CD14-positive monocyte (primary cell): ENCODE results near the gene DENND4B. TPM values are rescaled to one million over a fixed set of nuclear protein-coding genes. Genes with fewer than 3 reads are reported as not detected.

Source experiments
- DNase-seq, 3 donors: peaks; one replicate each; pipeline ENCODE4 v3.0.0-alpha.2; 2011 to 2022
- H2AFZ ChIP-seq: 2 replicates; pipeline ENCODE4 v1.6.0; 2012; ENCODE audit warnings: mild to moderate bottlenecking, low read depth, low read length, inconsistent platforms; ENCODE audit not compliant: insufficient read depth, poor library complexity, severe bottlenecking
- H3K27ac ChIP-seq, 2 donors: 1 replicate in 1 of 2; 2 replicates in 1 of 2; pipeline ENCODE4 v1.5.1; 2012 to 2013; ENCODE audit warnings: low read length in 2 of 2, control low read depth in 1 of 2, inconsistent platforms in 1 of 2, low read depth in 1 of 2, mild to moderate bottlenecking in 1 of 2
- H3K27me3 ChIP-seq, 2 donors: one replicate each; pipeline versions ENCODE4 v1.6.0 to v1.6.1; 2011 to 2013; ENCODE audit warnings: low read length in 2 of 2; ENCODE audit not compliant: control insufficient read depth in 2 of 2, insufficient read depth in 2 of 2
- H3K36me3 ChIP-seq, 2 donors: replicated peaks in 1 of 2; 1 replicate in 1 of 2; 2 replicates in 1 of 2; pipeline versions ENCODE4 v1.5.1 to v1.6.1; 2012 to 2013; ENCODE audit warnings: low read length in 2 of 2, control low read depth in 1 of 2, inconsistent platforms in 1 of 2, mild to moderate bottlenecking in 1 of 2; ENCODE audit not compliant: insufficient read depth in 2 of 2, control insufficient read depth in 1 of 2
- H3K4me1 ChIP-seq, 2 donors: 1 replicate in 1 of 2; 2 replicates in 1 of 2; pipeline versions ENCODE4 v1.5.1 to v1.6.1; 2012 to 2013; ENCODE audit warnings: low read length in 2 of 2, control low read depth in 1 of 2, inconsistent platforms in 1 of 2, mild to moderate bottlenecking in 1 of 2, moderate library complexity in 1 of 2; ENCODE audit not compliant: insufficient read depth in 2 of 2, control insufficient read depth in 1 of 2
- H3K4me2 ChIP-seq: replicated peaks from 2 replicates; pipeline ENCODE3; 2012; ENCODE audit warnings: low read length, moderate library complexity, mild to moderate bottlenecking; ENCODE audit not compliant: poor library complexity, severe bottlenecking; ENCODE audit errors: extremely low read depth
- H3K4me3 ChIP-seq, 3 experiments: fragments of 200-600 bp in 1 of 3; sonication (generic) in 1 of 3; replicated peaks in 1 of 3; 1 replicate in 2 of 3; 2 replicates in 1 of 3; pipeline ENCODE4 v1.5.1; 2011 to 2013; ENCODE audit warnings: low read length in 3 of 3, mild to moderate bottlenecking in 3 of 3, control low read depth in 2 of 3, low read depth in 2 of 3, inconsistent platforms in 1 of 3, moderate library complexity in 1 of 3
- H3K79me2 ChIP-seq: 2 replicates; pipeline ENCODE4 v1.6.0; 2012; ENCODE audit warnings: mild to moderate bottlenecking, control low read depth, inconsistent platforms, low read length, moderate library complexity; ENCODE audit not compliant: insufficient read depth
- H3K9ac ChIP-seq: 2 replicates; pipeline ENCODE4 v1.6.0; 2017; ENCODE audit warnings: low read length, mild to moderate bottlenecking; ENCODE audit not compliant: insufficient read depth, poor library complexity, severe bottlenecking
- H3K9me3 ChIP-seq, 2 donors: replicated peaks in 1 of 2; 1 replicate in 1 of 2; 2 replicates in 1 of 2; pipeline versions ENCODE4 v1.5.1 to v1.6.1; 2012 to 2013; ENCODE audit warnings: low read length in 2 of 2, control low read depth in 1 of 2; ENCODE audit not compliant: control insufficient read depth in 1 of 2, insufficient read depth in 1 of 2
- H4K20me1 ChIP-seq: 2 replicates; pipeline ENCODE4 v1.6.0; 2012; ENCODE audit warnings: mild to moderate bottlenecking, low read length, control low read depth, moderate library complexity; ENCODE audit not compliant: insufficient read depth
- H3K27ac Mint-ChIP-seq, 7 donors: one replicate each; pipeline ENCODE4 v1.8.0; 2020; ENCODE audit warnings: mild to moderate bottlenecking in 7 of 7, mixed read lengths in 7 of 7, moderate library complexity in 6 of 7, inconsistent platforms in 2 of 7
- H3K27me3 Mint-ChIP-seq, 3 donors: one replicate each; pipeline ENCODE4 v1.8.0; 2021 to 2022; ENCODE audit warnings: low read depth in 3 of 3, mild to moderate bottlenecking in 3 of 3, mixed read lengths in 3 of 3, moderate library complexity in 3 of 3, inconsistent platforms in 1 of 3
- H3K36me3 Mint-ChIP-seq, 2 donors: one replicate each; pipeline ENCODE4 v1.8.0; 2020; ENCODE audit warnings: mixed read lengths in 2 of 2, inconsistent platforms in 1 of 2, mild to moderate bottlenecking in 1 of 2
- H3K4me1 Mint-ChIP-seq: one replicate; pipeline ENCODE4 v1.8.0; 2020; ENCODE audit warnings: mild to moderate bottlenecking, mixed read lengths
- H3K4me3 Mint-ChIP-seq, 2 donors: one replicate each; pipeline ENCODE4 v1.8.0; 2020; ENCODE audit warnings: mild to moderate bottlenecking in 2 of 2, mixed read lengths in 2 of 2, moderate library complexity in 1 of 2
- H3K9me3 Mint-ChIP-seq, 7 donors: one replicate each; pipeline ENCODE4 v1.8.0; 2020 to 2022; ENCODE audit warnings: mixed read lengths in 7 of 7, mild to moderate bottlenecking in 6 of 7, moderate library complexity in 6 of 7, inconsistent platforms in 2 of 7
- WGBS: methylation state at CpG from one replicate; pipeline ENCODE4 v1.1.5; 2013; ENCODE audit warnings: missing lambda C conversion rate; ENCODE audit not compliant: insufficient coverage; 5-methylcytosine and 5-hydroxymethylcytosine counted together
- intact Hi-C, 2 donors: fragments of 100-400 bp; cut with micrococcal nuclease; formaldehyde crosslinking; loops; one replicate each; pipeline versions ENCODE4 v1.15.0 to v1.15.1; 2023
- polyA plus RNA-seq, 3 donors: library from polyadenylated mRNA; depleted of rRNA in 1 of 3; unstranded in 2 of 3; stranded (reverse) in 1 of 3; fragments of 300-500 nt in 2 of 3; fragments of >200 nt in 1 of 3; fragmentation: Illumina TruSeq in 2 of 3; gene quantifications; 1 replicate in 2 of 3; 2 replicates in 1 of 3; pipeline ENCODE4 v1.2.3, GENCODE V29; 2012 to 2021
- small RNA-seq: library from RNA; depleted of rRNA; stranded (forward); fragments of <200 nt; gene quantifications from one replicate; pipeline ENCODE3, GENCODE V24; 2012; ENCODE audit warnings: low read depth; ENCODE audit not compliant: insufficient read length
- TF ChIP-seq, protein P1 (sequence below): fragments of 200-600 bp; IDR thresholded peaks from one replicate; pipeline ENCODE4 v1.8.0; 2022; ENCODE audit warnings: antibody characterized with exemption, mild to moderate bottlenecking

Gene DENND4B
- polyA plus RNA-seq, 3 donors, result 7.8 to 324 (median 10.9) TPM

DNA sequence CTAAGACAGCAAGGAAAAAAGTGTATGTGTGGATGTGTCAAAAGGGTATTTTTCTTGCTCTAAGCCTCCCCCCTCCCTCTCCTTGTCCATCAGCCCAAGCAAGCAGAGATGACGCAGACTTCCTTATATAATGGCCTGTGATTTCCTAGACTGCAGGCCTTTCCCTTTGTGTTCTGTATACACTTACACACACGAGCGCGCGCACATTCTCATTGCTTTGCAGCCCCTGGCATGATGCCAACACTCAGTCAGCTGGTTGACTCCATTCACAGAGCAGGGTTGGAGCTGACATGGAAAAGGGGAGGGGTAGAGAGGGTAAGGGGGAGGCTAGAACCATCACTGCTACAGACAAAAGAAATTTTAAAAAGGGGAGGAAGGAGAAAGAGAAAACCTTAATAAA, 65.6 kb downstream of the DENND4B start:
- no peak overlapping the region for H3K4me3 ChIP-seq
- peaks cover 96% of the 10 kb centered on the region for H4K20me1 ChIP-seq
- no peak overlapping the region for H2AFZ ChIP-seq
- Mint-ChIP-seq H3K27ac (no peak overlapping the region), H3K9me3 (no peaks in the 10 kb centered on the region), H3K36me3 (peaks cover 9 to 40% of the 10 kb centered on the region in 2 donors), H3K27me3 (peaks cover 0 to 3% (median 0%) of the 10 kb centered on the region in 3 donors), H3K4me1 (peaks cover 2% of the 10 kb centered on the region), H3K4me3 (no peak overlapping the region)
- WGBS, result 18% methylated on average over 5 of the region's 5 CpGs
- intact Hi-C loops, result loop anchor here in 1 of 2 donors (5.0 kb wide), 1 partner anchor 34 kb away; no protein-coding TSS in a partner anchor
- peak overlapping the region; percentile 11 for H3K4me2 ChIP-seq
- TF ChIP-seq, protein P1, sequence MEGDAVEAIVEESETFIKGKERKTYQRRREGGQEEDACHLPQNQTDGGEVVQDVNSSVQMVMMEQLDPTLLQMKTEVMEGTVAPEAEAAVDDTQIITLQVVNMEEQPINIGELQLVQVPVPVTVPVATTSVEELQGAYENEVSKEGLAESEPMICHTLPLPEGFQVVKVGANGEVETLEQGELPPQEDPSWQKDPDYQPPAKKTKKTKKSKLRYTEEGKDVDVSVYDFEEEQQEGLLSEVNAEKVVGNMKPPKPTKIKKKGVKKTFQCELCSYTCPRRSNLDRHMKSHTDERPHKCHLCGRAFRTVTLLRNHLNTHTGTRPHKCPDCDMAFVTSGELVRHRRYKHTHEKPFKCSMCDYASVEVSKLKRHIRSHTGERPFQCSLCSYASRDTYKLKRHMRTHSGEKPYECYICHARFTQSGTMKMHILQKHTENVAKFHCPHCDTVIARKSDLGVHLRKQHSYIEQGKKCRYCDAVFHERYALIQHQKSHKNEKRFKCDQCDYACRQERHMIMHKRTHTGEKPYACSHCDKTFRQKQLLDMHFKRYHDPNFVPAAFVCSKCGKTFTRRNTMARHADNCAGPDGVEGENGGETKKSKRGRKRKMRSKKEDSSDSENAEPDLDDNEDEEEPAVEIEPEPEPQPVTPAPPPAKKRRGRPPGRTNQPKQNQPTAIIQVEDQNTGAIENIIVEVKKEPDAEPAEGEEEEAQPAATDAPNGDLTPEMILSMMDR, result no peak
- peak; percentile 62 to 92 (median 68) for DNase-seq
- H3K79me2 ChIP-seq, result peaks cover 94% of the 10 kb centered on the region
- peaks cover 3 to 8% of the 10 kb centered on the region in 2 donors for H3K36me3 ChIP-seq
- H3K9ac ChIP-seq, result no peak overlapping the region
- no peaks in the 10 kb centered on the region for H3K9me3 ChIP-seq
- peaks cover 18% of the 10 kb centered on the region in 2 donors for H3K4me1 ChIP-seq
- no peaks in the 10 kb centered on the region for H3K27me3 ChIP-seq
- peak overlapping the region in 1 of 2 donors; percentile 52 for H3K27ac ChIP-seq

GRCh38 chr1:153880024-153880423, 66.5 kb downstream of the DENND4B start:
- Histone ChIP-seq H3K4me1 (peaks cover 18% of the 10 kb centered on the region in 2 donors), H2AFZ (no peak overlapping the region), H3K9me3 (no peaks in the 10 kb centered on the region), H3K79me2 (peaks cover 95% of the 10 kb centered on the region), H3K36me3 (peaks cover 0 to 14% of the 10 kb centered on the region in 2 donors), H3K9ac (no peak overlapping the region), H4K20me1 (peaks cover 97% of the 10 kb centered on the region), H3K27me3 (no peaks in the 10 kb centered on the region), H3K4me3 (no peak overlapping the region), H3K4me2 (no peak overlapping the region), H3K27ac (no peak overlapping the region)
- Mint-ChIP-seq H3K4me1 (peaks cover 2% of the 10 kb centered on the region), H3K27ac (peak overlapping the region in 4 of 7 donors; percentile 0 to 52 (median 26)), H3K4me3 (no peak overlapping the region), H3K36me3 (peaks cover 10 to 40% of the 10 kb centered on the region in 2 donors), H3K9me3 (no peaks in the 10 kb centered on the region), H3K27me3 (peaks cover 0 to 3% (median 0%) of the 10 kb centered on the region in 3 donors)
- intact Hi-C loops, result loop anchor here in 1 of 2 donors (5.0 kb wide), 1 partner anchor 33 kb away; no protein-coding TSS in a partner anchor
- no peak for DNase-seq
- TF ChIP-seq, protein P1, result no peak
- WGBS, result 100% methylated on average over 5 of the region's 9 CpGs

Small RNAs within 50 kb of the gene (small RNA-seq; reads per million reads assigned to genes)
- gene AL831737.1 (not detected), gene MIR6737 (not detected)

Other genes with a start within 250 kb of the DENND4B start
- gene INTS3, start 218.7 kb downstream of the DENND4B start, polyA plus RNA-seq, result 10 to 100 TPM in 2 of 3 donors, 1 to 10 TPM in 1; 9.2 to 76.9 (median 15.9) TPM
- gene SLC27A3, start 171.3 kb downstream of the DENND4B start, polyA plus RNA-seq, result 100 to 1,000 TPM in 2 of 3 donors, 10 to 100 TPM in 1; 84.5 to 123 (median 118) TPM
- 10 to 100 TPM in 1 of 3 donors, 1 to 10 TPM in 2; 1.1 to 11.0 (median 2.0) TPM for gene GATAD2B, start 23.7 kb downstream of the DENND4B start, polyA plus RNA-seq
- 10 to 100 TPM; 13.7 to 86.0 (median 21.2) TPM for gene CRTC2, start 11.9 kb upstream of the DENND4B start, polyA plus RNA-seq
- gene SLC39A1, start 16.8 kb upstream of the DENND4B start, polyA plus RNA-seq, result 10 to 100 TPM; 37.6 to 83.1 (median 82.1) TPM
- 1 to 10 TPM; 5.0 to 7.6 (median 6.8) TPM for gene CREB3L4, start 21.2 kb upstream of the DENND4B start, polyA plus RNA-seq
- 100 to 1,000 TPM; 150 to 391 (median 312) TPM for gene JTB, start 31.0 kb upstream of the DENND4B start, polyA plus RNA-seq
- 1 to 10 TPM; 1.8 to 5.1 (median 3.9) TPM for gene RAB13, start 39.6 kb upstream of the DENND4B start, polyA plus RNA-seq
- 1,000 to 10,000 TPM; 4,186 to 7,443 (median 4,309) TPM for gene RPS27, start 44.0 kb upstream of the DENND4B start, polyA plus RNA-seq
- gene NUP210L, start 208.4 kb upstream of the DENND4B start, polyA plus RNA-seq, result under 1 TPM in 1 of 3 donors, not detected in 2; 0.03 TPM
- gene TPM3, start 245.4 kb upstream of the DENND4B start, polyA plus RNA-seq, result 1,000 to 10,000 TPM in 2 of 3 donors, 100 to 1,000 TPM in 1; 418 to 1,159 (median 1,153) TPM